NB4 (cell line): ENCODE measurements around the gene LGALS7B.
"Not testable (repeated sequence)": the region's sequence is repeated elsewhere in the genome, so short reads cannot be mapped to it uniquely, and the experiment has no call there.

Experiments
- DNase-seq: peaks from one replicate; pipeline ENCODE4 v3.0.0; 2010; ENCODE audit warnings: low read depth
- H3K4me3 ChIP-seq: one replicate; pipeline ENCODE4 v1.5.1; 2011; ENCODE audit warnings: mild to moderate bottlenecking, low read depth, low read length, moderate library complexity
- MYC ChIP-seq: IDR thresholded peaks from 2 replicates; pipeline ENCODE4 v1.6.1; 2011; ENCODE audit warnings: low read depth, low read length
- POLR2A ChIP-seq: IDR thresholded peaks from 2 replicates; pipeline ENCODE4 v1.6.1; 2011; ENCODE audit warnings: mild to moderate bottlenecking; ENCODE audit not compliant: insufficient read length; ENCODE audit errors: extremely low read depth
- TF ChIP-seq, protein P1 (sequence below): IDR thresholded peaks from one replicate; pipeline ENCODE4 v1.5.1; 2012; ENCODE audit warnings: low read depth, low read length
- TF ChIP-seq, protein P2 (sequence below): IDR thresholded peaks from 2 replicates; pipeline ENCODE4 v1.6.1; 2011; ENCODE audit warnings: low read depth, low read length

The LGALS7B gene

DNA sequence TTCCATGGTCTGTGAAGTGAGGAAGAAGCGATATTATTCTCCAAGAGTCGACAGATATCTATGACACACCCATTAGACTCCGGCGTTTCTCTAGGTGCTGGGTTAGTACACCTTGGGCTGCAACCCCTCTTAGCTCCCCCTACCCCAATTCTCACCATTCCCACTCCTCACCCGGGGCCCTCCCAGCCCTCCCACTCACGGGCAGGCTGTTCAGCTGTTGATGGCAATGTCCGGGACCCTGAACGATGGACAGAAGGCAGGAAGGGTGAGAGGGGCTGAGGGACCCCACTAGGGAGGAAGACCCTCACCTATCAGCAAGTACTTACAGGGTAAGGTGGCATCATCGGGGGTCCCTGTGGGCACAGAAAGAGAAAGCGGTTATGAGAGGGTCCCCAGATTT lies 14.5 kb downstream of the LGALS7B start:
- no peak for DNase-seq
- TF ChIP-seq, protein P1, sequence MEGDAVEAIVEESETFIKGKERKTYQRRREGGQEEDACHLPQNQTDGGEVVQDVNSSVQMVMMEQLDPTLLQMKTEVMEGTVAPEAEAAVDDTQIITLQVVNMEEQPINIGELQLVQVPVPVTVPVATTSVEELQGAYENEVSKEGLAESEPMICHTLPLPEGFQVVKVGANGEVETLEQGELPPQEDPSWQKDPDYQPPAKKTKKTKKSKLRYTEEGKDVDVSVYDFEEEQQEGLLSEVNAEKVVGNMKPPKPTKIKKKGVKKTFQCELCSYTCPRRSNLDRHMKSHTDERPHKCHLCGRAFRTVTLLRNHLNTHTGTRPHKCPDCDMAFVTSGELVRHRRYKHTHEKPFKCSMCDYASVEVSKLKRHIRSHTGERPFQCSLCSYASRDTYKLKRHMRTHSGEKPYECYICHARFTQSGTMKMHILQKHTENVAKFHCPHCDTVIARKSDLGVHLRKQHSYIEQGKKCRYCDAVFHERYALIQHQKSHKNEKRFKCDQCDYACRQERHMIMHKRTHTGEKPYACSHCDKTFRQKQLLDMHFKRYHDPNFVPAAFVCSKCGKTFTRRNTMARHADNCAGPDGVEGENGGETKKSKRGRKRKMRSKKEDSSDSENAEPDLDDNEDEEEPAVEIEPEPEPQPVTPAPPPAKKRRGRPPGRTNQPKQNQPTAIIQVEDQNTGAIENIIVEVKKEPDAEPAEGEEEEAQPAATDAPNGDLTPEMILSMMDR, result no peak
- no peak for TF ChIP-seq POLR2A
- no peak for TF ChIP-seq MYC
- TF ChIP-seq, protein P2, sequence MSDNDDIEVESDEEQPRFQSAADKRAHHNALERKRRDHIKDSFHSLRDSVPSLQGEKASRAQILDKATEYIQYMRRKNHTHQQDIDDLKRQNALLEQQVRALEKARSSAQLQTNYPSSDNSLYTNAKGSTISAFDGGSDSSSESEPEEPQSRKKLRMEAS, result no peak
- no peak overlapping the region for H3K4me3 ChIP-seq

DNA sequence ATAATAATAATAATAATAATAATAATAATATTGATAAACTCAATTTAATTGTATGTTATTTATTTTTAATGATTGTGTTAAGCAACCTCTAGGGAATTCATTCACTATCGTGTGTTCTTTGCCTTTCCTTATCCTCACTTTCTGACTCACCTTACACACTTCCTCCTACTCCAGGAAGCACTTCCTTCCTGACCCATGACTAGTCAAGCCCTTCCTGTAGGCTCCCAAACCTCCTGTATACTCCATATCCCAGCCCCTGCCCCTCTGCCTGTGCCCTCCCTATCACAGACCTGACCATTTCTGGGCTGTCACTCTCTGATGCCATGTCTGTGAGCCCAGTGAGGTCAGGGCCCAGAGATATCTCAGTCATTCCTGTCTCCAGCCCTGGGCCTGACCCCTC lies 16.2 kb downstream of the LGALS7B start:
- no peak for TF ChIP-seq POLR2A
- TF ChIP-seq MYC, result no peak
- TF ChIP-seq, protein P1, result no peak
- TF ChIP-seq, protein P2, result no peak
- no peak for DNase-seq

DNA sequence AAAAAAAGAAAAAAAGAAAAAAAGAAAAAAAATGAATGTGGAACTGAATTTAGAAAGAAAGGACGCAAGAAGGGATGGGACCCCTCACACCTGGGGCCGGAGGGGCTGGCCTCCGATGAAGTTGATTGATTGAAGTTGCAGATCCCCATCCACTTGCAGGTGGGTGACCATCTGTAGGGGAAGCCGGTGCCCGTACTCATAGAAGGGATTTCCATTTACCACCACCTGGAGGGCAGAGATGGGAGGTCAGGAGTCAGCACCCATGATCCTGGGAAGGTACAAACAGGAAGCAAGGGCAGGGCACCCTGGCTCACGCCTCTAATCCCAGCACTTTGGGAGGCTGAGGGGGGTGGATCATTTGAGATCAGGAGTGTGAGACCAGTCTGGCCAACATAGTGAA lies 17.4 kb downstream of the LGALS7B start:
- DNase-seq, result no peak
- no peak for TF ChIP-seq MYC
- TF ChIP-seq, protein P1, result no peak
- no peak for TF ChIP-seq POLR2A
- TF ChIP-seq, protein P2, result no peak
- H3K4me3 ChIP-seq, result no peak overlapping the region

More for the DNA sequence above, 16.2 kb downstream of the LGALS7B start:
- H3K4me3 ChIP-seq, result no peak overlapping the region

DNA sequence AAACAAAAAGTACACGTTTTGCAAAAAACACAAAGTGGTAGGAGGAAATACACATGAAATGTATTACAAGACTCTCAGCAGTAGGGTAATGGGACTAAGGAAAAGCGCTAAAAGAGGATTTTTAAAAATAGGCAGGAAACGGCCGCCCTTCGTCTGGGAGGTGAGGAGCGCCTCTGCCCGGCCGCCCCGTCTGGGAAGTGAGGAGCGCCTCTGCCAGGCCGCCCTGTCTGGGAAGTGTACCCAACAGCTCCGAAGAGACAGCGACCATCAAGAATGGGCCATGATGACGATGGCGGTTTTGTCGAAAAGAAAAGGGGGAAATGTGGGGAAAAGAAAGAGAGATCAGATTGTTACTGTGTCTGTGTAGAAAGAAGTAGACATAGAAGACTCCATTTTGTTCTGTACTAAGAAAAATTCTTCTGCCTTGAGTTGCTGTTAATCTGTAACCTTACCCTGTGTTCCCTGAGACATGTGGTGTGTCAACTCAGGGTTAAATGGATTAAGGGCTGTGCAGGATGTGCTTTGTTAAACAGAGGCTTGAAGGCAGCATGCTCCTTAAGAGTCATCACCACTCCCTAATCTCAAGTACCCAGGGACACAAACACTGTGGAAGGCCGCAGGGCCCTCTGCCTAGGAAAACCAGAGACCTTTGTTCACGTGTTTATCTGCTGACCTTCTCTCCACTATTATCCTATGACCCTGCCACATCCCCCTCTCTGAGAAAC lies 18.5 kb downstream of the LGALS7B start:
- not testable (repeated sequence) for H3K4me3 ChIP-seq, DNase-seq

DNA sequence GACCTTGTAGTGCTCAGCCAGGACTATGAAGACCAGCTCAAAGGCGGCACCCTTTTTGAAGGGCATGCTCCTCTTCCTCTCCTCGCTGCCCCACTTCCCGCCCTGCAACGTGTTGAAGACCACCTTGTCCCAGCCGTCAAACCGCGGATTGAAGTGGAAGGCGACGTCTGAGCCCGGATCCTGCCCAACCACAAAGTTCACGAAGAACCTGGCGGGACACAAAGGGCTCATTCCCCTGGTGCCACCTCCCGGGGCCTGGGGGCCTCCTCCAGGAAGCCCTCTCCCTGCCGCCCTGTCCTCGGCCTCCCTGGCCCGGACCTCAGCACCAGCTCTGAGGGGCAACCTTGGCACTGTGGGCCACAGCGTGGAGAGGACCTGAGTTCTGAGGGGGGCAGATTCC lies 19.7 kb downstream of the LGALS7B start:
- TF ChIP-seq, protein P2, result no peak
- TF ChIP-seq POLR2A (no peak), MYC (no peak)
- TF ChIP-seq, protein P1, result no peak
- no peak overlapping the region for H3K4me3 ChIP-seq
- DNase-seq, result no peak

DNA sequence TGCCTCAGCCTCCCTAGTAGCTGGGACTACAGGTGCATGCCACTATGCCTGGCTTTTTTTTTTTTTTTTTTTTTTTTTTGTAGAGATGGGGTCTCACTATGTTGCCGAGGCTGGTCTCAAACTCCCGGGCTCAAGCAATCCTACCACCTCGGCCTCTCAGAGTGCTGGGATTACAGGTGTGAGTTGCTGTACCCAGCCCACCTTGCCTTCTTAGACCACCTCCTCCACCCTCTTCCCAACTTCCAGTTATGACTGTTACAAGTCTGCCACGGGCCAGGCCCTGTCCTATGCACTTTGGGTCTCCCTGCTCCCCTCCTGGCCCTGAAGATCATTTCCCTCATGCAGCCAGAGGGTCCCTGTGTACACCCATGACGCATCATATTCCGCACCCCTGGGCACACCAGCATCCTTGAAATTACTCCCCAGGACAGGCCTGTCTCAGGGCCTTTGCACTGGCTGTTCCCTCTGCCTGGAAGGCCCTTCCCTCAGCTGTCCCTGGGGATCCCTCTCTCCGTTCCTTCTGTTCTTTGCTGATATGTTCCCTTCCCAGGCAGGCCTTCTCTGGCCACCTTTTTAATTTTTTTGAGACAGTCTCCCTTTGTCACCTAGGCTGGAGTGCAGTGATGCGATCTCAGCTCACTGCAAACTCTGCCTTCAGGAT lies 20.7 kb downstream of the LGALS7B start:
- no peak overlapping the region for H3K4me3 ChIP-seq
- TF ChIP-seq MYC (no peak), POLR2A (no peak)
- TF ChIP-seq, protein P1, result no peak
- TF ChIP-seq, protein P2, result no peak
- no peak for DNase-seq
